Inflammatory macrophage (primary cell): ENCODE data around the gene SLC7A8.
A peak's percentile ranks its signal among the peaks of the same experiment; 100 is the strongest.

Experiments
- DNase-seq, 2 donors: peaks; one replicate each; pipeline ENCODE4 v3.0.0-alpha.2; 2020 to 2022

SLC7A8 gene

DNA sequence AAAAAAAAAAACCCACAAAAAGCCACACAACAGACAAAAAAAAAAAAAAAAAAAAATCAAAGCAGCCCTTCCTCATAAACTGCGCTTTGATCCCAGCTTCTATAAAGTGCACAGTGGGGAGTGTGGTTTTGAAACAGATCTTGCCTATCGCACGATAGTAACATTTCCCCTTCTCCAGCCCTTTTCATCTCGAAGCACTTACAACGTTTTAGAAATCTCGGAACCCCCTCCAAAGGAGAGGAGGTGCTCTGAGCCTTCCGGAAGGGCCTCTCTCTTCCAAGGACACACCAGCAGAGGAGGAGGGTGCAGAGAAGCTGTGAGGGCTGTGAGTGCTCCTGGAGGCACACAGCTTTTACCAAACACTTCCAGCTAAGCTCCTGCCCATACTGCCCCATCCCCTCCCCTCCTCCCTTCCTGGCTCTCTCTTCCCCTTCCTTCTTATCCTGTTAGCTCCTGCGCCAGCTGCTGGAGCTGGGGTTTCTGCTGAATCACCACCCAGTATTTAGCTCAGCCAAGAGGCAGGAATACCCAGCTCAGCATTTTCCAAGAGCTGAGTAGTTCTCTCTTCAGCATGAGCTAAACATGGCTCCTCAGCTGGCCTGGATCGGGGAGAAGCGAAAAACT is 28.4 kb downstream of the SLC7A8 start:
- DNase-seq = peak; percentile 32 to 48

DNA sequence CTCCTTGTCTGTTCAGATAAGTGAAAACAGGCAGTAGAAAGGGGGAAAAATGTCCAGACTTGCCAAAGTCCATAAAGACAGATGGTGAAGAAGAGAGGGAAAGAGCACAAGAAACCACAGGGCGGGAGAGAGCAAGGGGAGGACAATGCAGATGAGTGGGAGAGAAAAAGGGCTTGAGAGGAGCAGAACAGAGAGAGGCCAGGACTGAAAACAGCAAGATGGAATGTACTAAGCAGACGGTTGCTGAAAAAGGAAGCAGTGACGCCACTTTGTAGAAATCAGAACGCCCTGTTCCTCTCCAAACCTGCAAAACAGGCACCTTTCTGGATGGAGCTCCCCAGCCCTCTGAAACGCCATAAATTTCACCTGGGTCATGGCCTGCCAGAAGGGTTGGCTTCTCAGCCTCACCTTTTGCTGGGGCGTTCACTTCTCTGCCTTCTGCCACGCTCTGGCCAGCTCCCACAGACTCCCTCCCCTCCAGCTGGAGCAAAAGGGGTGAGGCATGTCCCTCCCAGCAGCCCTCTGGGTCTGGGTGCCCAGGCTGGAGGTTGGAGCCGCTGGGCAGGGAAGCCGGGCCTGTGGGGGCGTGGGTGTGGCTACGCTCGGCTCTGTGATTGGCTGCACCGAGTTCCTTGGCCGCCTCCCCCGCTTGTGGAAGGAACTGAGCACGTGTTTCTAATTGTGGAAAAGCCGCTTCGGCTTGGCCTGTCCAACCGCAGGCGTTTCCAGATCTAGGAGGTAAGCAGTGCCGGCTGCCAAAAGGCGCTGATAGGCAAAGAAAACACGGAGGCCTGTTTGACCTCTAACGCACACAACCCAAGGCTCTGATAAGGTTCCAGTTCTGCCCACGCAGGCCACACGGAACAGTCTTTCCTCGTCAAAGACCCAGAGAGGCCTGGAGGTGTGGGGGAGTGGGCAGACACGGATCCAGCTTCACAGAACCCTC is 29.3 kb downstream of the SLC7A8 start:
- DNase-seq = peak; percentile 68 to 77

- DNase-seq = no peak
These were observed 32.1 kb downstream of the SLC7A8 start for GRCh38 chr14:23151342-23151741.

DNA sequence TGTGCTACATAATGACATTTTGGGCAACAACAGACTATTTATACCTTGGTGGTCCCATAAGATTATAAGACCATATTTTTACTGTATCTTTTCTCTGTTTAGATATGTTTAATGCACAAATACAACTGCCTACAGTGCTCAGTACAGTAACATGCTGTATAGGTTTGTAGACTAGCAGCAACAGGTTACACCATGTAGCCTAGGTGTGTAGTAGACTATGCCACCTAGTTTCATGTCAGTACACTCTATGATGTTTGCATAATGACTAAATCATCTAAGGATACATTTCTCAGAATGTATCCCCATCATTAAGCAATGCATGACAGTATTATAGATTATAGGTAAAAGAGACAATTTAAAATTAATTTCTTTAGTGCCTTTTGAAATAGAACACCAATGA is 33.7 kb downstream of the SLC7A8 start:
- DNase-seq = no peak

DNA sequence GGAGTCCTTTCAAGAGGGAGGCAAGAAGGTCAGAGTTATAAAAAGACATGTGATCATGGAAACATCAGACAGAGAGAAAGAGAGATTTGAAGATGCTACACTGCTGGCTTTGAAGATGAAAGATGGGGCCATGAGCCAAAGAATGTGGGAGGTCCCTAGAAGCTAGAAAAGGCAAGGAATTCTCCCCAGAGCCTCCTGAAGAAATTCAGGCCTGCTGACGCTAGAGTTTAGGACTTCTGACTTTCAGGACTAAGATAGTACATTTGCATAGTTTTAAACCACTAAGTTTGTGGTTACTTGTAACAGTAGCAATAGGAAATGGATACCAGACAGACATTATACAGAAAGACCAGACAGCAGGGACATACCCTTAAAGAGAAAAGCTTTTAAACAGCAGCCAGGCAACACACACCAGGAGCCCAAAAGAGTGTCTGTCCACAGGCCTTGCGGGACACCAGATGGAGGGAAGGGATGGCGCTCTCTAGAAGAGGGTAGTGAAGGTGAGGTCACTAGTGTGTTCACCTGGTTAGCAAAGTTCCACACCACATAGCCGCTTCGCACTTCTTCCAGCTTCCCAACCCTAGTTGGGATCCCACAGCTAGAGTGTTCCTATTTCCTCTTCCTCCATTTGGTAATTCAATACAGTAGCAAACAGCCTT is 34.7 kb downstream of the SLC7A8 start:
- DNase-seq = no peak

DNA sequence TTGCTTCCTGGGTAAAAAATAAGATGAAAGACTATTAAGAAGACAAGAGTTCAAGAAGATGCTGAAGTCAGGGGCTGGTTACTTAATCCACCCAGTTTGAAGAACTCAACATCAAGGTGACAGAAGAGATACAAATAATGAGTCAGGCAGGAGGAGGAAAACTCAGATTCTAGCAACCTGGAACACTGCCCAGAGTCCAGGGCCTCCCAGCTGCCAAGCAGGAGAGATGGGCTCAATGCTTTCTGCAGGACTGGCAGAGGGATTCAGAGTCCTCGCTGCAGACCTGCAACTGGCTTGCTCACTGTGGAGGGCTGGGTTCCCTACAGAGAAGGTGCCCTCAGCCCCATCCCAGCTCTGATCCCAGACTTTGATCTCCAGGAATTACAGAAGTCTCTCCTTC is 35.8 kb downstream of the SLC7A8 start:
- no peak for DNase-seq

- DNase-seq = no peak
These were observed 36.5 kb downstream of the SLC7A8 start for GRCh38 chr14:23146980-23147379.

DNA sequence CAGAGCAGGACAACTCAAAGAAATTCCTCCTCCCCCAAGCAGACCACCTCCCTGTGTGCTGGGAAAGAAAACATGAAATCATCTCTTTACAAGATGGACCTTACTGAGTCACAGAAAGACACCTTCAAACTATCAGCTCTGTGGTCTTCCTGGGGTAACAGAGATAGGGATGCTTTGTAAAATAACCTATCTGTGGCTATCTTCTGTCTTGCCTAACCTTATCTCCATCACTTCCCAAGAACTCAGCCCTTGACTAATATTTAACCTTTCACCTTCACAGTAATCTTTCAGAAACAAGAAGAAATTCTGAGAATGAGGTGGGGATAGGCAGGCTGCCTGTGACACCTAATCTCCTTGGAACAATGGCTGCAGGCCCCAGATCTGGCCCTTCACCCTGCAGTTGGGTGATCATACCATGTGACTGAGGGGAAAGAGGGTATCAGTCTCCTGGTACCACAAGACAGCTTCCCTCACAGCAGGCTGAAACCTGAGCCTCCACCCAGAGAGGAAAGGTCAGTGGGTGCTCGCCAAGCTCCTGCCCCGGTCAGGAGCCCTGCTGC is 37.0 kb downstream of the SLC7A8 start:
- DNase-seq = no peak

GRCh38 chr14:23145794-23146350 is 37.6 kb downstream of the SLC7A8 start:
- DNase-seq = no peak

GRCh38 chr14:23143911-23144310 is 39.5 kb downstream of the SLC7A8 start:
- DNase-seq = no peak

- DNase-seq = no peak
These were observed 40.6 kb downstream of the SLC7A8 start for GRCh38 chr14:23142826-23143225.

GRCh38 chr14:23141706-23142444 is 41.6 kb downstream of the SLC7A8 start:
- no peak for DNase-seq

- DNase-seq = no peak
These were observed 43.1 kb downstream of the SLC7A8 start for GRCh38 chr14:23140371-23140770.

- DNase-seq = no peak
These were observed 43.6 kb downstream of the SLC7A8 start for GRCh38 chr14:23139874-23140273.

DNA sequence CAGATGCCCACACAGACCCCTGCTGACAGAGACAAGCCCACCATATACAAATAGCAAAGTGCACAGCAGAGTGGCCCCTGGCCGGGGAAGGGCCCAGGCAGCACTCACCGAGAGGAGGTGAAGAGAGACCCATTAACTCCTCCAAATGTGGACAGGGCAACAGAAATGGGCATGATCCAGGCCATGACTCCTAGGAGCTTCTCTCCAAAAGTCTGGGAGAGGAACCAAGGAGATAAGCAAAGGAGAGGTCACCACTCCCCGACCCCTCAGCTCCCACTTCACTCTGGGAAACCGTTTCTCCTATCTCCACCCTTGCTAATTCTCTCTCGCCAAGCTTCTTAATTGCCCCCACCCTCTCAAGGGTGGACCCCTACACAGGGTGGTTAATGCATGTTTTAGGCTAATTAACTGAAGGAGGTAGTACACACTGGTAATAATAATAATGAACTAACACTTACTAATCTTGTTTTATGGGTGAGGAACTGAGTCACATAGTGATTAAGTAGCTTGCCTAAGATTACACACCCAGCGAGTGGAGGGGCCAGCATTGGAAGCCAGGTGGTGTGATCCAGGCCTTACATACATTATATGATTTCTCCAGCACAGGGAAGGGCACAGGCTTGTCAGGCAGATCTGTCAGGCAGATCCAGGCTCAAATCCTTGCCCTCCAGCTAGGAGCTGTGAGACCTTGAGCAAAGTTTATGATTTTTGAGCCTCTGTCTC is 45.5 kb downstream of the SLC7A8 start:
- no peak for DNase-seq

- DNase-seq = no peak
These were observed 46.2 kb downstream of the SLC7A8 start for GRCh38 chr14:23137192-23137812.

- no peak for DNase-seq
These were observed 46.8 kb downstream of the SLC7A8 start for GRCh38 chr14:23136566-23137133.

DNA sequence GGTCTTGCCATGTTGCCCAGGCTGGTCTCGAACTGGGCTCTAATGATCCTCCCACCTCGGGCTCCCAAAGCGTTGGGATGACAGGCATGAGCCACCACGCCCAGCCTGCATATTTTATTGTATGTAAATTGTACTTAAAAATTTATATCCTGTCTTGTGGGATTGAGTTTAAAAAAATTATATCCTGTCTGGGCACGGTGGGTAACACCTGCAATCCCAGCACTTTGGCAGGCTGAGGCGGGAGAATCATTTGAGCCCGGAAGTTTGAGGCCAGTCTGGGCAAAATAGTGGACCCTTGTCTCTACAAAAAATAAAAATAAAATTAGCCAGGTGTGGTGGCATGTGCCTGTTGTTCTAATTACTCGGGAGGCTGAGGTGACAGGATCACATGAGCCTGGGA is 50.5 kb downstream of the SLC7A8 start:
- DNase-seq = no peak

DNA sequence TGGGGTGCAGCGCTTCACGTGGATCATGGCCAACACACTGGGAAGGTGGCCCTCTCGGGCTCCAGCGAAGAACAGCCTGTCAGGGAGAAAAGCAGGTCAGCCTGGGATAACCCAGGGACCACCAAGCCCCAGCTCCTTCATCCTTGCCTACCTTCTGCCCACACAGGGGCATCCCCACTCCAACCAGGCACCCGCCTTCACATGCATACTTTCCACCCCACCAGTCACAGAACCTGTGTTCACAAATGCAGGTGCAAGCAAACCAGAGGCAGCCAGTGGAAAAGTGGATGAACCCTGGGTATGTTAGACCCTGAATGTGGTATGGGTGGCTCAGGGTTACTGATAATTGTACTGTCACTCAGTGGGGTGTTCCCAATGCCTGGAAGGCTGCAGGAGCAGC is 52.0 kb downstream of the SLC7A8 start:
- DNase-seq = no peak

GRCh38 chr14:23130871-23131270 is 52.6 kb downstream of the SLC7A8 start:
- DNase-seq = peak; percentile 16 to 53
